Stimulated activated CD4-positive, alpha-beta T cell treated with anti-CD3 and anti-CD28 coated beads, Interleukin-2, amount 100 ng/mL, for 24 hours (primary cell): ENCODE measurements around the gene TIMP2.
"Not testable (repeated sequence)": the region's sequence is repeated elsewhere in the genome, so short reads cannot be mapped to it uniquely, and the experiment has no call there.

Experiments used
- DNase-seq, 2 donors: peaks; one replicate each; pipeline ENCODE4 v3.0.0-alpha.2; 2020

The TIMP2 gene, protein sequence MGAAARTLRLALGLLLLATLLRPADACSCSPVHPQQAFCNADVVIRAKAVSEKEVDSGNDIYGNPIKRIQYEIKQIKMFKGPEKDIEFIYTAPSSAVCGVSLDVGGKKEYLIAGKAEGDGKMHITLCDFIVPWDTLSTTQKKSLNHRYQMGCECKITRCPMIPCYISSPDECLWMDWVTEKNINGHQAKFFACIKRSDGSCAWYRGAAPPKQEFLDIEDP

DNA sequence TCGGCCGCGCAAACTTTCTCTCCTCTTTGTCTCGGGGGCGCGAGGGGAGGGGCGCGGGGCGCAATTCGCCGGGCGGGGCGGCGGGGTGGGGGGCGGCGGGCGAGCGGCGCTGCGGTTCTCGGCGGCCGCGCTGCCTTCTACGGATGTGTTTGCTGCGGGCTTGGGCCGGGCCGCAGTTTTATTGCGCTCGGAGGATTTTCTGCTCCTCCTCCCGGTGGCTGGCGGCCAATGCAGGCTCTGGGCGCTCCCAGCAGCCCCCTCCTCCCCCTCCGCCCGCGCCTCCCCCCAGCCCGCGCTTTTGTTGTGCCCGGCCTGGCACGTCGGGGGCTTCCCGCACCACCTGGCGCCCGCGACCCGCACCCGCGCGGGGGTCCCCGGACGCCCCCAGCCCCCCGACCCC lies at the start of gene TIMP2:
Gene TIMP2, minus strand, starts transcription at position 154 of the 400 bp plus-strand sequence. CDS start 299 bp downstream, outside the sequence.
- peak; percentile 60 to 71 for DNase-seq

GRCh38 chr17:78973792-78974520 lies 48.8 kb upstream of the TIMP2 start:
- no peak for DNase-seq

GRCh38 chr17:78973196-78973595 lies 48.0 kb upstream of the TIMP2 start:
- DNase-seq: no peak

DNA sequence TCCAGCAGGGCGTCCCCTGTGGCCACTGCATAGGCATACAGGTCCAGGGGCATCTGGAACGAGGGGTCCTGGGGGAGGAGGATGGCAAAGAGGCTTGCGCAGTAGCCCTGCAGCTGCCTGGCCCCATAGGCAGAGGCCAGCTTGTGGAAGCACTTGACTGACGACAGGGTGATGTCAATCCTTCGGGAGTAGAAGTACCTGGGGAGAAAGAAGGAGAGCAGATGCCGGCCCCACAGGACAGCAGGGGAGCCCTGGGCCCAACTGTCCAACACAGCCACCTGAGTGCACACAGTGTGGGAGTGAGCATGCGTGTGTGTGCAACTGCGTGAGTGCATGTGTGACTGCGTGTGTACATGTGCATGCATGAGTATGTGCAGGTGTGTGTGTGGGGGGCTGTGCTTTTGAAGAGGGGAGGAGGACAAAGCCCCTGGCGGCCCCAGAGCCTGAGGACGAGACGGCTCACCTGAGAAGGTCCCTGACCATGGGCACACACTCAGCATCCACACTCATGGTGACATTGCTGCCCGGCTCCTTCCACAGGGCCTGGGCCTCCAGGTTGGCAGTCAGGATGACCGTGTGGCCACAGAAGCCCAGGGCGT lies 47.4 kb upstream of the TIMP2 start:
- no peak for DNase-seq

- no peak for DNase-seq
These were observed 46.7 kb upstream of the TIMP2 start for GRCh38 chr17:78971756-78972506.

GRCh38 chr17:78970834-78971755 lies 45.9 kb upstream of the TIMP2 start:
- DNase-seq: peak; percentile 86 to 88

- DNase-seq: no peak
These were observed 44.7 kb upstream of the TIMP2 start for GRCh38 chr17:78969865-78970264.

- DNase-seq: no peak
These were observed 42.7 kb upstream of the TIMP2 start for GRCh38 chr17:78967782-78968362.

- DNase-seq: no peak
These were observed 41.9 kb upstream of the TIMP2 start for GRCh38 chr17:78966910-78967600.

DNA sequence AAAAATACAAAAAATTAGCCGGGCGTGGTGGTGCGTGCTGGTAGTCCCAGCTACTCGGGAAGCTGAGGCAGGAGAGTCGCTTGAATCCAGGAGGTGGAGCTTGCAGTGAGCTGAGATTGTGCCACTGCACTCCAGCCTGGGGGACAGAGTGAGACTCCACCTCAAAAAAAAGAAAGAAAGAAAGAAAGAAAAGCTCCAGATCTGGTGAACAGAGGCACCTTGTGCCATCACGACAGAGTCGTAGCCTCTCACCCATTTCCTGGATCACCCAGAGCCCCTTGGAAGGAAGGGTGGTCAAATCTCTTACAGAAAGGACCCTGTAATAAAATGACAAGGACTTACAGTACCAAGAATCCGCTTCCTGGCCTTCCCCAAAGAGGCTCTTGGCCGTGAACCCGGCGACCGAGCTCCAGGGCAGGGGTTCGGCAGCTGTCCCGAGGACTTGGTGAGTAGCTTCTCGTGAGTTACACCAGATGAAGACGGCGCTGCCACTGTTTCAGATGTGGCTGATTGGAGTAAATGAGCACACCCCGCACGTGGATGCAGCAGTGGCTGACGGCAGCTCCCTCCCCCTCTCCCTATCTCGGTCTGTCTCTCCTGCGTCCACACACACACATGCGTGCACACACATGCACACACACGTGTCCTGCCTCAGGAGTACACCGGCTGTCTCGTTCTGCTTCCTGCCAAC lies 41.1 kb upstream of the TIMP2 start:
- DNase-seq: no peak

- no peak for DNase-seq
These were observed 40.3 kb upstream of the TIMP2 start for GRCh38 chr17:78965491-78965924.

- no peak for DNase-seq
These were observed 38.2 kb upstream of the TIMP2 start for GRCh38 chr17:78963378-78963777.

- DNase-seq: not testable (repeated sequence)
These were observed 37.8 kb upstream of the TIMP2 start for GRCh38 chr17:78962984-78963348.

DNA sequence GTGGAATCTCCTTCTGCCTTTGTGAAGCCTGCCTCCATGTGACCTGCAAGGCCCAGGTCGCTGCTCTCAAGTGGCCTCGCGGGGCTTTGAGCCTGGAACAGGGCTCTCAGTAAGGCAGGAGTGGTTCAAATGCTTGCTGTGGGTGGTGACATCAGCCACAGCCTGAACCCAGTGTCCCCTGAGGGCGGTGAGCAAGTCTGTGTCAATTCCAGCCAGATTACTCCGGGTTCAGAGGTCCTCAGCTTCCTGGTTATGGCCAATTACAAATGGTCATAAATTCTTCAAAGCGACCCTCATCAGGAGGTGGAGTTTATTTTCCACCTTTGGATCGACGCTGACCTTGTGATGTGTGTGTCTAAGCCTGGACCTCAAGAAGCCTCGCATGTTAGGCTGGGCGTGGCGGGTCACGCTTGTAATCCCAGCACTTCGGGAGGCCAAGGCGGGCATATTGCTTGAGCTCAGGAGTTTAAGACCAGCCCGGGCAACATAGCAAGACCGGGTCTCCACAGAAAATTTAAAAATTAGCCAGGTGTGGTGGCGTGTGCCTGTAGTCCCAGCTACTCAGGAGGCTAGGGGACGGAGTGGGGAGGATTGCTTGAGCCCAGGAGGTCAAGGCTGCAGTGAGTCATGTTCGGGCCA lies 37.3 kb upstream of the TIMP2 start:
- DNase-seq: no peak

- no peak for DNase-seq
These were observed 36.4 kb upstream of the TIMP2 start for GRCh38 chr17:78961571-78961970.

DNA sequence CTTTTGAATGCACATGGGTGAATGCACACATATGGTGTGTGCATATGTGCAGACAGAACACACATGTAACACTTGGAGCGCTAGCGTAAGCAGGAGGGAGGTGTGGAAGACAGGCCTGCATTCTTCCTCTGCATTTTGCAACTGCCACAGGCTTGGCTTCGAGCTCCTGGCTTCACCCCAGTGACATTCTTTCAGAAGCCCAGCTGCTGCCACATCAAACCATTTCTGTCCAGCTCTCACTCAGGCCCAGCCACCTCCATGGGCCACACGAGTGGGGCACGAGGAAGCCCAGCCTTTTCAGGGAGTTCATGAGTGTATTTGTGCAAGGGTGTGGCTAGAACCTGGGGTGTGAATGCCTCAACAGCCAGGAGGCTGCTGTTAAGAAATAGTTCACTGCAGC lies 35.7 kb upstream of the TIMP2 start:
- no peak for DNase-seq

- DNase-seq: no peak
These were observed 34.6 kb upstream of the TIMP2 start for GRCh38 chr17:78959803-78960202.

DNA sequence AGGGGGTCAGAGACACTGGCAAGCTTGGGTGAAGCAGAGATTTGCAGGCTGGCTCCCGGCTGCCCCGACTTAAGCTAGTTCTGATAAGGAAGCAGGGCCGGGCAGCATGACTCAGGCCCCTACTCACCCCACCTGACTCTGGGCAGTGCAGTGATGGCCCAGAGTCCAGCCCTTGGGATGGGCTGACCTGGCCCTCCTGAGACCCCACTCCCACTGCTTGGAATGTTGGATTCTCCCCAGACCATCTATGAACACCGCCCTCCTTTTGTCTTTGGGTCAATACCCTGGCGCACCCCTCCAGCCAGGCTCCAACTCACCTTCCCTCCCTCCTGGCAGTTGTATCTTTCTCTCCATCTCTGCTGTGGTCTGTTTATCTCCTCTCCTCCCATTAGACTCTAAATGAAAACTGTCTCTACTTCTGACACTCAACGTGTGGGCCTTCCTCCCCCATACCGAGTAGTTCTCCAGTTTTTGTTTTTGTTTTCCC lies 33.5 kb upstream of the TIMP2 start:
- DNase-seq: no peak

GRCh38 chr17:78957128-78957527 lies 31.9 kb upstream of the TIMP2 start:
- no peak for DNase-seq

DNA sequence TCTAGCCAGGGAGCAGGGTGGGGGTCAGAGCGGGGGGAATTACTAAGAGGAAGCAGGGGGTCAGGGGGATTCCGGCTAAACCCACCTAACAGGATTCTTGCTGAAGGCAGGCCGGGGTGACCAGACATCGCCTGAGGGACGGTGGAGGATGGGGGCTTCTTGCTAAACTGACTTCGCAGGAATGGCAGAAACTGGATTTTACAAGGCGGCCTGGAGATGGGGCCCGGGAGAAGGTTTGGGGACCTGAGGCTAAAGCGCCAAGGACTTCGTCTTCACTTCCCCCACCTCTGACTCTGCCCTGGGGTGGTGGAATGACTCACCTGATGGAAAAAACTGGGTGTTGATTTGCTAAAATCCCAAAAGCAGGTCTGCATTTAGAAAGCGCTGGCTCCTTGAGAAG lies 31.1 kb upstream of the TIMP2 start:
- DNase-seq: no peak
